HepG2 (cell line): ENCODE data around the gene KITLG. TPM values are rescaled to one million over a fixed set of nuclear protein-coding genes. Genes with fewer than 3 reads are reported as not detected.

Experiments used
- CBX5 ChIP-seq: sonication (generic); formaldehyde crosslinking; IDR thresholded peaks from 2 replicates; pipeline ENCODE4 v1.4.0; 2020; ENCODE audit warnings: missing genetic modification reagents, borderline replicate concordance
- HNF4G ChIP-seq, 2 experiments: sonication (generic) in 1 of 2; formaldehyde crosslinking in 1 of 2; IDR thresholded peaks; 2 replicates each; pipeline versions ENCODE4 v1.4.0 to v1.6.1; 2011 to 2020; ENCODE audit warnings: borderline replicate concordance in 2 of 2, low read depth in 2 of 2, mild to moderate bottlenecking in 2 of 2, low read length in 1 of 2, missing genetic modification reagents in 1 of 2, moderate library complexity in 1 of 2
- MLLT10 ChIP-seq: sonication (generic); formaldehyde crosslinking; IDR thresholded peaks from 2 replicates; pipeline ENCODE4 v1.4.0; 2020; ENCODE audit warnings: missing genetic modification reagents
- MYPOP ChIP-seq: sonication (generic); formaldehyde crosslinking; IDR thresholded peaks from 2 replicates; pipeline ENCODE4 v1.8.1; 2023; ENCODE audit warnings: mild to moderate bottlenecking, moderate library complexity, missing genetic modification reagents
- PATZ1 ChIP-seq: sonication (generic); formaldehyde crosslinking; IDR thresholded peaks from 2 replicates; pipeline ENCODE4 v1.4.0; 2020; ENCODE audit warnings: missing genetic modification reagents
- PLSCR1 ChIP-seq: sonication (generic); formaldehyde crosslinking; IDR thresholded peaks from 2 replicates; pipeline ENCODE4 v1.5.0; 2020; ENCODE audit warnings: missing genetic modification reagents, mild to moderate bottlenecking, borderline replicate concordance
- SP140L ChIP-seq: sonication (generic); formaldehyde crosslinking; IDR thresholded peaks from 2 replicates; pipeline ENCODE4 v1.4.0; 2020; ENCODE audit warnings: missing genetic modification reagents, borderline replicate concordance
- STAG1 ChIP-seq: sonication (generic); formaldehyde crosslinking; IDR thresholded peaks from 2 replicates; pipeline ENCODE4 v1.4.0; 2020; ENCODE audit warnings: missing genetic modification reagents
- TFAP4 ChIP-seq: sonication (generic); IDR thresholded peaks from 2 replicates; pipeline ENCODE4 v1.6.1; 2016; ENCODE audit warnings: low read depth, borderline replicate concordance
- ZEB1 ChIP-seq: IDR thresholded peaks from 2 replicates; pipeline ENCODE4 v1.6.1; 2012; ENCODE audit warnings: mild to moderate bottlenecking, low read depth, inconsistent platforms; ENCODE audit not compliant: insufficient replicate concordance
- ZNF264 ChIP-seq: sonication (generic); formaldehyde crosslinking; IDR thresholded peaks from 2 replicates; pipeline ENCODE4 v1.4.0; 2020; ENCODE audit warnings: missing genetic modification reagents
- ZNF34 ChIP-seq: sonication (generic); formaldehyde crosslinking; IDR thresholded peaks from 2 replicates; pipeline ENCODE4 v1.4.0; 2020; ENCODE audit warnings: mild to moderate bottlenecking, missing genetic modification reagents, borderline replicate concordance
- polyA plus RNA-seq, 8 experiments: library from polyadenylated mRNA; depleted of rRNA in 3 of 8; stranded (reverse) in 7 of 8; unstranded in 1 of 8; fragments of >200 nt; fragmentation: Illumina TruSeq in 4 of 8; extraction: Trizol in 4 of 8; gene quantifications; 2 replicates each; pipeline versions ENCODE4 v1.2.1 to v1.2.3, GENCODE V29; 2011 to 2016; ENCODE audit warnings: low read depth in 4 of 8, missing spikeins in 1 of 8, mixed read lengths in 1 of 8; ENCODE audit not compliant: insufficient read depth in 1 of 8
- total RNA-seq, 5 experiments: library from RNA; depleted of rRNA; stranded (reverse); fragments of >200 nt; fragmentation: Illumina TruSeq; extraction: Trizol; gene quantifications; 2 replicates each; pipeline ENCODE4 v1.2.3, GENCODE V29; 2016; ENCODE audit warnings: low read depth in 1 of 5
- TF ChIP-seq, protein P1 (sequence below): sonication (generic); formaldehyde crosslinking; IDR thresholded peaks from 2 replicates; pipeline ENCODE4 v1.5.1; 2020; ENCODE audit warnings: missing genetic modification reagents, mild to moderate bottlenecking, borderline replicate concordance

KITLG gene
- total and polyA plus RNA-seq, 2 of the 13 experiments (the other 11 are each of a cell fraction or from before 2014, with no cell fraction given): 0.66 to 4.3 TPM

DNA sequence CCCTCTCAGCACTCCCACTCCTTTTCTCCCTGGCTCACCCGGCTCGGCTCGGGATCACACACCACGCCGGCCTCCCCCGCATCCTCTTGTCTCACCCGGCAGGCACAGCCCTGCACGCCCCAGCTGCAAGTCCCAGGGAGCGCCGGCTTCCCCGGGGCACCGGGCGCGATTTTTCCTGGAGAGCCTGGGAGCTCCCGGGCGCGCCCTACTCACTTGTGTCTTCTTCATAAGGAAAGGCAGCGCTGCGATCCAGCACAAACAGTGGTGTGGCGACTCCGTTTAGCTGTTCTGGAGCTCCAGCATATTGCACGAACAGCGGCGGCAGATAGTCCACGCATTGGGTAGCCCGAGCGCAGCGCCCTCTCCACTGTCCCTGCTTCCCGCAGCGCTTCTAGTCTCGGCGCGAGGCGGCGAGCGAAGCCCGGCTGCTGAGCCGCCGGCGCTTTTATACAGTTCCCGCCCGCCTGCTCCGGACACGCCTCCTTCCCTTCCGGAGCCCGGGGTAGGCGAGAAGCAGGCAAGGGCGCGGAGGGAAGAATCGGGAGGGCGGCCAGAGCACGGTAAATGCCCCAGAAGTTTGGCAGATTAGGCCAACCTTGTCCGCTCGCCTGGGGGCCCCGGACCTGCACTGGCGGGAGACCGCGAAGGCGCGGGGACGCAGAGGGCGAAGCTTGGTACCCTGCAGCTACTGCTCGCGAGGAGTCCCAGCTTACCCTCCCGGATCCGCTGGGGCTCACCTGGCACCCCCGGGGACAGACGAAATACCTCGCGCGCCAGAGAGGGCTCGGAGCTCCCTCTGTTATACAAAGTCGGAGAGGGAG is at the start of gene KITLG (continued):
- TF ChIP-seq PATZ1 (CRISPR knock-in tag) (0 out of 2 replicates have a peak, but pooled peaks have one; percentile 10), ZNF34 (CRISPR knock-in tag) (no peak), STAG1 (peak; percentile 43; the same call in 1 of the 2 replicates), ZEB1 (no peak), MLLT10 (no peak), SP140L (no peak), CBX5 (CRISPR knock-in tag) (no peak), PLSCR1 (CRISPR knock-in tag) (no peak), TFAP4 (no peak), ZNF264 (CRISPR knock-in tag) (no peak), MYPOP (CRISPR knock-in tag) (peak; percentile 72; the same call in 1 of the 2 replicates), HNF4G (IDR thresholded peaks at IDR 0.05; ENCODE audit: borderline replicate concordance, low read depth, low read length) (no peak), HNF4G (CRISPR knock-in tag; IDR thresholded peaks at IDR 0.05; ENCODE audit: borderline replicate concordance, low read depth) (no peak)
- TF ChIP-seq, protein P1, sequence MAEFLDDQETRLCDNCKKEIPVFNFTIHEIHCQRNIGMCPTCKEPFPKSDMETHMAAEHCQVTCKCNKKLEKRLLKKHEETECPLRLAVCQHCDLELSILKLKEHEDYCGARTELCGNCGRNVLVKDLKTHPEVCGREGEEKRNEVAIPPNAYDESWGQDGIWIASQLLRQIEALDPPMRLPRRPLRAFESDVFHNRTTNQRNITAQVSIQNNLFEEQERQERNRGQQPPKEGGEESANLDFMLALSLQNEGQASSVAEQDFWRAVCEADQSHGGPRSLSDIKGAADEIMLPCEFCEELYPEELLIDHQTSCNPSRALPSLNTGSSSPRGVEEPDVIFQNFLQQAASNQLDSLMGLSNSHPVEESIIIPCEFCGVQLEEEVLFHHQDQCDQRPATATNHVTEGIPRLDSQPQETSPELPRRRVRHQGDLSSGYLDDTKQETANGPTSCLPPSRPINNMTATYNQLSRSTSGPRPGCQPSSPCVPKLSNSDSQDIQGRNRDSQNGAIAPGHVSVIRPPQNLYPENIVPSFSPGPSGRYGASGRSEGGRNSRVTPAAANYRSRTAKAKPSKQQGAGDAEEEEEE: no peak
